GM12878 (cell line): ENCODE data around the gene CWF19L1. TPM values are rescaled to one million over a fixed set of nuclear protein-coding genes. Genes with fewer than 3 reads are reported as not detected.

Experiments
- ATAC-seq: fragments of 200-7000 bp; cut with Tn5 transposase; 3 replicates; pipeline ENCODE4 v1.9.1; 2020; ENCODE audit warnings: mild to moderate bottlenecking, moderate library complexity
- BruUV-seq: library from RNA; stranded (reverse); fragments of 400-500 nt; replicated peaks from 2 replicates; lab custom pipeline; 2021; lab: Mats Ljungman, UMichigan
- CTCF ChIA-PET: fragments of 300-600 bp; sonication (Branson Sonifier 250); formaldehyde crosslinking; extraction: SDS; loops from one replicate; lab custom pipeline; 2021; ENCODE audit warnings: inconsistent platforms; lab: Yijun Ruan, JAX
- POLR2A ChIA-PET: fragments of 350-600 bp; formaldehyde crosslinking; extraction: SDS; loops from one replicate; lab custom pipeline; 2021; ENCODE audit warnings: inconsistent platforms; lab: Charles Lee
- RAD21 ChIA-PET: fragments of 300-600 bp; sonication (Branson Sonifier 250); formaldehyde crosslinking; loops from one replicate; lab custom pipeline; 2023; ENCODE audit warnings: antibody characterized with exemption; ENCODE audit not compliant: unreplicated experiment; lab: Charles Lee
- SMC1A ChIA-PET: fragments of 300-600 bp; sonication (Branson Sonifier 250); formaldehyde crosslinking; loops from one replicate; lab custom pipeline; 2023; ENCODE audit not compliant: unreplicated experiment, uncharacterized antibody; lab: Charles Lee
- DNase-seq: peaks from one replicate; pipeline ENCODE4 v3.0.0-alpha.2; 2011; ENCODE audit warnings: low read depth, low spot score
- FAIRE-seq: peaks from 3 replicates; lab custom pipeline; 2011; peaks lifted over from hg19 to GRCh38; lab: Jason Lieb, UNC
- H2AFZ ChIP-seq: 2 replicates; pipeline ENCODE4 v1.6.0; 2011; ENCODE audit warnings: low read depth, low read length, control low read depth; ENCODE audit not compliant: control insufficient read depth
- H3K27ac ChIP-seq: 2 replicates; pipeline ENCODE4 v1.5.1; 2011; ENCODE audit warnings: control low read depth; ENCODE audit not compliant: control insufficient read depth, insufficient read depth
- H3K27me3 ChIP-seq, 2 experiments: replicated peaks in 1 of 2; 2 replicates each; pipeline versions ENCODE4 v1.6.0 to v1.6.1; 2011; ENCODE audit warnings: low read length in 1 of 2; ENCODE audit not compliant: control insufficient read depth in 2 of 2, insufficient read depth in 2 of 2
- H3K36me3 ChIP-seq, 2 experiments: 2 replicates each; pipeline ENCODE4 v1.5.1; 2011; ENCODE audit warnings: low read length in 1 of 2; ENCODE audit not compliant: control insufficient read depth in 2 of 2, insufficient read depth in 2 of 2
- H3K4me1 ChIP-seq: 2 replicates; pipeline ENCODE4 v1.6.1; 2011; ENCODE audit warnings: mild to moderate bottlenecking, low read length, moderate library complexity, mixed read lengths; ENCODE audit not compliant: control insufficient read depth, insufficient read depth
- H3K4me2 ChIP-seq: 2 replicates; pipeline ENCODE4 v1.6.0; 2011; ENCODE audit warnings: control low read depth; ENCODE audit not compliant: control insufficient read depth, insufficient read depth
- H3K4me3 ChIP-seq: fragments of 200-600 bp; sonication (generic); 2 replicates; pipeline ENCODE4 v1.5.1; 2016
- H3K79me2 ChIP-seq: 2 replicates; pipeline ENCODE4 v1.6.0; 2011; ENCODE audit warnings: low read length; ENCODE audit not compliant: control insufficient read depth, insufficient read depth
- H3K9ac ChIP-seq: 2 replicates; pipeline ENCODE4 v1.8.0; 2011; ENCODE audit warnings: low read length, control low read depth, mixed read lengths; ENCODE audit not compliant: control insufficient read depth, insufficient read depth
- H3K9me3 ChIP-seq: replicated peaks from 3 replicates; pipeline ENCODE4 v1.5.1; 2011; ENCODE audit warnings: mild to moderate bottlenecking, low read length; ENCODE audit not compliant: control insufficient read depth, insufficient read depth
- H4K20me1 ChIP-seq: 2 replicates; pipeline ENCODE4 v1.6.0; 2011; ENCODE audit not compliant: control insufficient read depth, insufficient read depth
- BCL11A ChIP-seq: IDR thresholded peaks from 2 replicates; pipeline ENCODE4 v1.6.1; 2011; ENCODE audit warnings: low read depth, low read length
- FOXK2 ChIP-seq: fragments of 450-650 bp; IDR thresholded peaks from 2 replicates; pipeline ENCODE4 v1.6.1; 2017; ENCODE audit warnings: mild to moderate bottlenecking, moderate library complexity
- HDAC6 ChIP-seq: fragments of 200-600 bp; sonication (generic); IDR thresholded peaks from one replicate; pipeline ENCODE4 v1.8.0; 2017; ENCODE audit warnings: antibody characterized with exemption; ENCODE audit not compliant: unreplicated experiment
- IRF4 ChIP-seq: IDR thresholded peaks from 2 replicates; pipeline ENCODE4 v1.6.1; 2011; ENCODE audit warnings: low read depth, low read length
- KLF5 ChIP-seq: fragments of 450-650 bp; IDR thresholded peaks from 2 replicates; pipeline ENCODE4 v1.6.1; 2014; ENCODE audit warnings: mild to moderate bottlenecking; ENCODE audit not compliant: partially characterized antibody
- LARP7 ChIP-seq: fragments of 450-650 bp; IDR thresholded peaks from 2 replicates; pipeline ENCODE4 v1.6.1; 2017; ENCODE audit warnings: mild to moderate bottlenecking
- MAX ChIP-seq: IDR thresholded peaks from 2 replicates; pipeline ENCODE4 v1.6.1; 2012; ENCODE audit warnings: low read depth, low read length, improper control_type of control experiment
- NR2C2 ChIP-seq: IDR thresholded peaks from 2 replicates; pipeline ENCODE4 v1.6.1; 2011; ENCODE audit warnings: borderline replicate concordance, low read depth; ENCODE audit not compliant: control insufficient read depth, insufficient read length
- PAX5 ChIP-seq: IDR thresholded peaks from 2 replicates; pipeline ENCODE4 v1.6.1; 2011; ENCODE audit warnings: low read depth, low read length, borderline replicate concordance
- PAX8 ChIP-seq: fragments of 450-650 bp; IDR thresholded peaks from 2 replicates; pipeline ENCODE4 v1.6.1; 2017; ENCODE audit warnings: mild to moderate bottlenecking, moderate library complexity
- RFX5 ChIP-seq: IDR thresholded peaks from 2 replicates; pipeline ENCODE4 v1.6.1; 2011; ENCODE audit warnings: low read depth, low read length, improper control_type of control experiment
- SIX5 ChIP-seq: IDR thresholded peaks from 2 replicates; pipeline ENCODE4 v1.6.1; 2011; ENCODE audit warnings: mild to moderate bottlenecking, low read depth, low read length, moderate library complexity; ENCODE audit not compliant: severe bottlenecking
- SMAD1 ChIP-seq: fragments of 450-650 bp; IDR thresholded peaks from 2 replicates; pipeline ENCODE4 v1.6.1; 2018; ENCODE audit warnings: mild to moderate bottlenecking, low read depth; ENCODE audit not compliant: partially characterized antibody
- SMAD5 ChIP-seq: IDR thresholded peaks from 2 replicates; pipeline ENCODE4 v1.6.1; 2016; ENCODE audit warnings: antibody characterized with exemption, low read depth
- TCF7 ChIP-seq: IDR thresholded peaks from 2 replicates; pipeline ENCODE4 v1.6.1; 2014; ENCODE audit warnings: antibody characterized with exemption, borderline replicate concordance
- WGBS: methylation state at CpG from one replicate; pipeline ENCODE4 v1.1.6; 2016; ENCODE audit warnings: low lambda C conversion rate; ENCODE audit not compliant: insufficient replicate concordance, insufficient coverage; ENCODE audit errors: missing lambda C conversion rate; 5-methylcytosine and 5-hydroxymethylcytosine counted together
- in situ Hi-C: fragments of 300-500 bp; cut with MboI; formaldehyde crosslinking; loops from 9 replicates; pipeline ENCODE4 v1.14.3; 2018; ENCODE audit warnings: mixed read lengths
- intact Hi-C: fragments of 100-400 bp; cut with micrococcal nuclease; formaldehyde crosslinking; loops from one replicate; pipeline ENCODE4 v1.14.2; 2022; ENCODE audit not compliant: unreplicated experiment
- polyA plus RNA-seq, 11 experiments: library from polyadenylated mRNA; depleted of rRNA in 4 of 11; unstranded in 6 of 11; stranded (reverse) in 5 of 11; fragments of >200 nt; fragmentation: Nextera tagmentation in 4 of 11; fragmentation: Illumina TruSeq in 1 of 11; extraction: Ambion mirVana in 4 of 11; extraction: Trizol in 1 of 11; gene quantifications; 1 replicate in 1 of 11; 2 replicates in 10 of 11; pipeline versions ENCODE4 v1.2.1 to v1.2.3, GENCODE V29; 2011 to 2016; ENCODE audit warnings: inconsistent platforms in 2 of 11, missing spikeins in 2 of 11, low read depth in 1 of 11
- total RNA-seq, 4 experiments: library from RNA; depleted of rRNA in 3 of 4; stranded (reverse); fragments of >200 nt in 3 of 4; fragmentation: Illumina TruSeq in 1 of 4; extraction: Trizol in 1 of 4; gene quantifications; 2 replicates each; pipeline versions ENCODE4 v1.2.1 to v1.2.3, GENCODE V29; 2013 to 2021
- TF ChIP-seq, protein P1 (sequence below): IDR thresholded peaks from 2 replicates; pipeline ENCODE4 v1.6.1; 2012; ENCODE audit warnings: mild to moderate bottlenecking, low read depth, low read length
- TF ChIP-seq, protein P2 (sequence below): fragments of 450-650 bp; IDR thresholded peaks from 2 replicates; pipeline ENCODE4 v1.6.1; 2017; ENCODE audit warnings: antibody characterized with exemption, mild to moderate bottlenecking, moderate library complexity

CWF19L1 gene
- total and polyA plus RNA-seq, 10 of the 15 experiments (the other 5 are each of a cell fraction or from before 2014, with no cell fraction given) = 30.2 to 51.7 (median 38.1) TPM

DNA sequence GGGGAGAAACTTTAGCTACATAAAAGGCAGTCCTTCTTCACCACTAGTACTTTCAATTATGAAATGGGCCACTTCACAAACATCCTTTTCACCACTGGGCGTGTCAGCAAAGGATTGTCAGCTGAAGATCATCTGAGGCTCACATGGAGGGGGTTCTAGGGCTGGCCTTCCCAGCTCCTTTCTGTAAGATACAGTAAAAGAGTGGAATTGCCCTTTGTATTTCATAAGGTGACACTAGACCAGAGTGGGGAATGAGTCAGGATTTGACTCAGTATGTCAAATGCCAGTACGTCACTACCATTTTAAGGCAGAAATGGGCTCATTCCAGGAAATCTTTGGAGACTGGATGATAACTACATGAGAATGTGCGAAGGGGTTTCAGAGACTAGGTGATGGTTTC, 40.2 kb upstream of the CWF19L1 start:
- FAIRE-seq = no peak
- H3K4me2 ChIP-seq = no peak overlapping the region
- no peak overlapping the region for H3K27ac ChIP-seq
- 47% methylated on average over 3 of the region's 3 CpGs for WGBS
- BruUV-seq = no TSS peak
- no peaks in the 10 kb centered on the region for H3K36me3 ChIP-seq
- H3K9me3 ChIP-seq = no peaks in the 10 kb centered on the region
- no peaks in the 10 kb centered on the region for H4K20me1 ChIP-seq
- ChIA-PET RAD21 (no interaction called here), CTCF (no interaction called here), POLR2A (no interaction called here), SMC1A (interaction anchor here (0.6 to 1.1 kb wide), 3 partner anchors 20 to 457 kb away, joined by 3 to 4 read pairs (median 3); no protein-coding TSS in a partner anchor)
- no peak for DNase-seq
- peaks cover 0 to 6% of the 10 kb centered on the region in 2 experiments; a peak in 3 of 4 replicates for H3K27me3 ChIP-seq
- no peak overlapping the region for H3K9ac ChIP-seq
- intact Hi-C loops (no loop called here), in situ Hi-C loops (no loop called here)
- no peaks in the 10 kb centered on the region for H3K79me2 ChIP-seq
- no peak overlapping the region for H3K4me3 ChIP-seq
- ATAC-seq = no peak
- no peak overlapping the region for H2AFZ ChIP-seq
- no peaks in the 10 kb centered on the region for H3K4me1 ChIP-seq
- no peak for TF ChIP-seq SIX5
- TF ChIP-seq MAX = no peak
- TF ChIP-seq, protein P1, sequence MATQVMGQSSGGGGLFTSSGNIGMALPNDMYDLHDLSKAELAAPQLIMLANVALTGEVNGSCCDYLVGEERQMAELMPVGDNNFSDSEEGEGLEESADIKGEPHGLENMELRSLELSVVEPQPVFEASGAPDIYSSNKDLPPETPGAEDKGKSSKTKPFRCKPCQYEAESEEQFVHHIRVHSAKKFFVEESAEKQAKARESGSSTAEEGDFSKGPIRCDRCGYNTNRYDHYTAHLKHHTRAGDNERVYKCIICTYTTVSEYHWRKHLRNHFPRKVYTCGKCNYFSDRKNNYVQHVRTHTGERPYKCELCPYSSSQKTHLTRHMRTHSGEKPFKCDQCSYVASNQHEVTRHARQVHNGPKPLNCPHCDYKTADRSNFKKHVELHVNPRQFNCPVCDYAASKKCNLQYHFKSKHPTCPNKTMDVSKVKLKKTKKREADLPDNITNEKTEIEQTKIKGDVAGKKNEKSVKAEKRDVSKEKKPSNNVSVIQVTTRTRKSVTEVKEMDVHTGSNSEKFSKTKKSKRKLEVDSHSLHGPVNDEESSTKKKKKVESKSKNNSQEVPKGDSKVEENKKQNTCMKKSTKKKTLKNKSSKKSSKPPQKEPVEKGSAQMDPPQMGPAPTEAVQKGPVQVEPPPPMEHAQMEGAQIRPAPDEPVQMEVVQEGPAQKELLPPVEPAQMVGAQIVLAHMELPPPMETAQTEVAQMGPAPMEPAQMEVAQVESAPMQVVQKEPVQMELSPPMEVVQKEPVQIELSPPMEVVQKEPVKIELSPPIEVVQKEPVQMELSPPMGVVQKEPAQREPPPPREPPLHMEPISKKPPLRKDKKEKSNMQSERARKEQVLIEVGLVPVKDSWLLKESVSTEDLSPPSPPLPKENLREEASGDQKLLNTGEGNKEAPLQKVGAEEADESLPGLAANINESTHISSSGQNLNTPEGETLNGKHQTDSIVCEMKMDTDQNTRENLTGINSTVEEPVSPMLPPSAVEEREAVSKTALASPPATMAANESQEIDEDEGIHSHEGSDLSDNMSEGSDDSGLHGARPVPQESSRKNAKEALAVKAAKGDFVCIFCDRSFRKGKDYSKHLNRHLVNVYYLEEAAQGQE = no peak
- TF ChIP-seq RFX5 = no peak
- TF ChIP-seq HDAC6 = no peak
- TF ChIP-seq LARP7 = no peak
- TF ChIP-seq SMAD5 = no peak
- TF ChIP-seq PAX5 = no peak
- no peak for TF ChIP-seq NR2C2
- TF ChIP-seq, protein P2, sequence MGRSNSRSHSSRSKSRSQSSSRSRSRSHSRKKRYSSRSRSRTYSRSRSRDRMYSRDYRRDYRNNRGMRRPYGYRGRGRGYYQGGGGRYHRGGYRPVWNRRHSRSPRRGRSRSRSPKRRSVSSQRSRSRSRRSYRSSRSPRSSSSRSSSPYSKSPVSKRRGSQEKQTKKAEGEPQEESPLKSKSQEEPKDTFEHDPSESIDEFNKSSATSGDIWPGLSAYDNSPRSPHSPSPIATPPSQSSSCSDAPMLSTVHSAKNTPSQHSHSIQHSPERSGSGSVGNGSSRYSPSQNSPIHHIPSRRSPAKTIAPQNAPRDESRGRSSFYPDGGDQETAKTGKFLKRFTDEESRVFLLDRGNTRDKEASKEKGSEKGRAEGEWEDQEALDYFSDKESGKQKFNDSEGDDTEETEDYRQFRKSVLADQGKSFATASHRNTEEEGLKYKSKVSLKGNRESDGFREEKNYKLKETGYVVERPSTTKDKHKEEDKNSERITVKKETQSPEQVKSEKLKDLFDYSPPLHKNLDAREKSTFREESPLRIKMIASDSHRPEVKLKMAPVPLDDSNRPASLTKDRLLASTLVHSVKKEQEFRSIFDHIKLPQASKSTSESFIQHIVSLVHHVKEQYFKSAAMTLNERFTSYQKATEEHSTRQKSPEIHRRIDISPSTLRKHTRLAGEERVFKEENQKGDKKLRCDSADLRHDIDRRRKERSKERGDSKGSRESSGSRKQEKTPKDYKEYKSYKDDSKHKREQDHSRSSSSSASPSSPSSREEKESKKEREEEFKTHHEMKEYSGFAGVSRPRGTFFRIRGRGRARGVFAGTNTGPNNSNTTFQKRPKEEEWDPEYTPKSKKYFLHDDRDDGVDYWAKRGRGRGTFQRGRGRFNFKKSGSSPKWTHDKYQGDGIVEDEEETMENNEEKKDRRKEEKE = no peak
- TF ChIP-seq TCF7 = no peak
- TF ChIP-seq PAX8 = no peak
- no peak for TF ChIP-seq SMAD1
- TF ChIP-seq KLF5 = no peak
- TF ChIP-seq FOXK2 = no peak
- no peak for TF ChIP-seq IRF4
- TF ChIP-seq BCL11A = no peak
